ENCODE measurements around the gene INPP5A. TPM values are rescaled to one million over a fixed set of nuclear protein-coding genes. Genes with fewer than 3 reads are reported as not detected.

The INPP5A gene
- total RNA-seq, 2 donors from 2014 or later, result 20.7 to 26.7 TPM

- Mint-ChIP-seq H3K27me3 (ENCODE audit: insufficient read depth) (peaks cover 4% of the 10 kb centered on the region), H3K27ac (no peak overlapping the region), H3K36me3 (ENCODE audit: low read depth) (no peaks in the 10 kb centered on the region), H3K4me3 (no peak overlapping the region), H3K4me1 (peaks cover 8% of the 10 kb centered on the region), H3K9me3 (no peaks in the 10 kb centered on the region)
- Histone ChIP-seq H3K9ac (ENCODE audit: extremely low read depth, low read length, poor library complexity, severe bottlenecking) (no peak overlapping the region), H3K27me3 (ENCODE audit: control insufficient read depth, insufficient read depth, low read length, poor library complexity, severe bottlenecking) (no peaks in the 10 kb centered on the region), H3K4me3 (ENCODE audit: low read length) (no peak overlapping the region), H3K9me3 (ENCODE audit: control insufficient read depth, low read length) (no peaks in the 10 kb centered on the region), H3K4me1 (ENCODE audit: control insufficient read depth, insufficient read depth, low read length) (no peaks in the 10 kb centered on the region), H3K36me3 (ENCODE audit: control insufficient read depth, insufficient read depth, low read length) (no peaks in the 10 kb centered on the region), H3K27ac (ENCODE audit: low read depth, low read length) (no peak overlapping the region)
- TF ChIP-seq CTCF (conservative IDR thresholded peaks at IDR 0.05), result no peak
- WGBS, 2 experiments (ENCODE audit: insufficient coverage in 1 of 2, insufficient read length in 1 of 2), result 96 to 97% methylated on average over 14 to 18 of the region's 18 CpGs
- DNase-seq, result no peak
Measured at GRCh38 chr10:132631338-132631735, 93.8 kb downstream of the INPP5A start.

- Mint-ChIP-seq H3K9me3 (no peaks in the 10 kb centered on the region), H3K27me3 (ENCODE audit: insufficient read depth) (peaks cover 4% of the 10 kb centered on the region), H3K36me3 (ENCODE audit: low read depth) (no peaks in the 10 kb centered on the region), H3K27ac (no peak overlapping the region), H3K4me1 (peaks cover 8% of the 10 kb centered on the region), H3K4me3 (no peak overlapping the region)
- no peak for DNase-seq
- H3K36me3 ChIP-seq (ENCODE audit: control insufficient read depth, insufficient read depth, low read length), result no peaks in the 10 kb centered on the region
- TF ChIP-seq CTCF (conservative IDR thresholded peaks at IDR 0.05), result no peak
- no peak overlapping the region for H3K27ac ChIP-seq (ENCODE audit: low read depth, low read length)
- H3K9me3 ChIP-seq (ENCODE audit: control insufficient read depth, low read length), result no peaks in the 10 kb centered on the region
- no peaks in the 10 kb centered on the region for H3K27me3 ChIP-seq (ENCODE audit: control insufficient read depth, insufficient read depth, low read length, poor library complexity, severe bottlenecking)
- no peaks in the 10 kb centered on the region for H3K4me1 ChIP-seq (ENCODE audit: control insufficient read depth, insufficient read depth, low read length)
- WGBS, 2 experiments (ENCODE audit: insufficient coverage in 1 of 2, insufficient read length in 1 of 2), result 93 to 100% methylated on average over 4 to 13 of the region's 13 CpGs
- H3K4me3 ChIP-seq (ENCODE audit: low read length), result no peak overlapping the region
- H3K9ac ChIP-seq (ENCODE audit: extremely low read depth, low read length, poor library complexity, severe bottlenecking), result no peak overlapping the region
Measured at GRCh38 chr10:132632091-132632561, 94.5 kb downstream of the INPP5A start.

GRCh38 chr10:132632851-132633684 lies 95.5 kb downstream of the INPP5A start:
- no peak overlapping the region for H3K9ac ChIP-seq (ENCODE audit: extremely low read depth, low read length, poor library complexity, severe bottlenecking)
- no peaks in the 10 kb centered on the region for H3K9me3 Mint-ChIP-seq
- peaks cover 4% of the 10 kb centered on the region for H3K27me3 Mint-ChIP-seq (ENCODE audit: insufficient read depth)
- no peak overlapping the region for H3K4me3 ChIP-seq (ENCODE audit: low read length)
- DNase-seq, result no peak
- no peaks in the 10 kb centered on the region for H3K4me1 ChIP-seq (ENCODE audit: control insufficient read depth, insufficient read depth, low read length)
- H3K27ac ChIP-seq (ENCODE audit: low read depth, low read length), result no peak overlapping the region
- no peak overlapping the region for H3K4me3 Mint-ChIP-seq
- WGBS, 2 experiments (ENCODE audit: insufficient coverage in 1 of 2, insufficient read length in 1 of 2), result 91 to 92% methylated on average over 11 to 19 of the region's 19 CpGs
- no peak for TF ChIP-seq CTCF (conservative IDR thresholded peaks at IDR 0.05)
- H3K4me1 Mint-ChIP-seq, result peaks cover under 1% of the 10 kb centered on the region
- H3K27ac Mint-ChIP-seq, result no peak overlapping the region
- no peaks in the 10 kb centered on the region for H3K36me3 ChIP-seq (ENCODE audit: control insufficient read depth, insufficient read depth, low read length)
- no peaks in the 10 kb centered on the region for H3K9me3 ChIP-seq (ENCODE audit: control insufficient read depth, low read length)
- H3K36me3 Mint-ChIP-seq (ENCODE audit: low read depth), result no peaks in the 10 kb centered on the region
- no peaks in the 10 kb centered on the region for H3K27me3 ChIP-seq (ENCODE audit: control insufficient read depth, insufficient read depth, low read length, poor library complexity, severe bottlenecking)
